Chondrocyte (in vitro differentiated cells): ENCODE measurements around the gene DNTTIP2. TPM values are rescaled to one million over a fixed set of nuclear protein-coding genes. Genes with fewer than 3 reads are reported as not detected.
A peak's percentile ranks its signal among the peaks of the same experiment; 100 is the strongest.

Experiments
- DNase-seq: peaks from one replicate; pipeline ENCODE4 v3.0.0; 2021; ENCODE audit warnings: mixed read lengths, low spot score
- H3K27ac Mint-ChIP-seq: one replicate; pipeline ENCODE4 v1.8.0; 2021; ENCODE audit warnings: mild to moderate bottlenecking, moderate library complexity, mixed read lengths; ENCODE audit not compliant: unreplicated experiment
- H3K27me3 Mint-ChIP-seq: 2 replicates; pipeline ENCODE4 v1.8.0; 2021; ENCODE audit warnings: low read depth, mixed read lengths
- H3K36me3 Mint-ChIP-seq: 2 replicates; pipeline ENCODE4 v1.8.0; 2021; ENCODE audit warnings: low read depth, mixed read lengths
- H3K4me1 Mint-ChIP-seq: 2 replicates; pipeline ENCODE4 v1.8.0; 2021; ENCODE audit warnings: low read depth, mild to moderate bottlenecking, mixed read lengths
- H3K4me3 Mint-ChIP-seq: one replicate; pipeline ENCODE4 v1.8.0; 2021; ENCODE audit warnings: mild to moderate bottlenecking, moderate library complexity, mixed read lengths; ENCODE audit not compliant: unreplicated experiment
- H3K9me3 Mint-ChIP-seq: 2 replicates; pipeline ENCODE4 v1.8.0; 2021; ENCODE audit warnings: low read depth, mixed read lengths
- CTCF ChIP-seq: fragments of 200-600 bp; sonication (generic); IDR thresholded peaks from 2 replicates; pipeline ENCODE4 v1.5.0; 2021; ENCODE audit warnings: antibody characterized with exemption, mild to moderate bottlenecking, moderate library complexity
- total RNA-seq: library from RNA; stranded (reverse); gene quantifications from 3 replicates; pipeline ENCODE4 v1.2.1, GENCODE V29; 2021

Gene DNTTIP2
- total RNA-seq, 1 donor from 2014 or later, result 39.1 TPM

- Mint-ChIP-seq H3K9me3 (peaks cover 2% of the 10 kb centered on the region), H3K4me1 (peaks cover 45% of the 10 kb centered on the region), H3K27me3 (no peaks in the 10 kb centered on the region), H3K4me3 (no peak overlapping the region), H3K27ac (no peak overlapping the region), H3K36me3 (peaks cover 6% of the 10 kb centered on the region)
- no peak for DNase-seq
- no peak for TF ChIP-seq CTCF
Measured at GRCh38 chr1:93905734-93906133, 26.7 kb upstream of the DNTTIP2 start.

GRCh38 chr1:93905051-93905450 is 26.0 kb upstream of the DNTTIP2 start:
- Mint-ChIP-seq H3K27me3 (no peaks in the 10 kb centered on the region), H3K9me3 (peaks cover under 1% of the 10 kb centered on the region), H3K36me3 (peaks cover 6% of the 10 kb centered on the region), H3K27ac (no peak overlapping the region), H3K4me1 (peaks cover 44% of the 10 kb centered on the region), H3K4me3 (no peak overlapping the region)
- no peak for TF ChIP-seq CTCF
- no peak for DNase-seq

DNA sequence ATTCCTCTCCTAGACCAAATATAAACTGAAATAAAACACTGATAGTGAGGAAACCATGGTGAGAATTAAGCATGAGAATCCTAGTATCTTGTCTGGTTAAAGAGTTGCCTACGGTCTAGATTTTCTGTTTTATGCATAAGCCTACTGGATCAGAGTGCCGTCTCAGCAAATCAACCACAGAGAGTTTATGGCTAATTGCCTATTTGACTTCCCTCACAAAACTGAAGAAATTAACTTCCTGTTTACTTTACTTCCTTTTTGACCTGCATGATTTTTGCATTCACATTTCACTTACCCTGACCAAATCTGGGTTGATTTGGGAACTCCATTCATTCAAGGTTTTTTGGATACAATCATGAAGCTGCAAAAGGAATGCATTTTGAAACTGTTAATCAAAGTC is 25.2 kb upstream of the DNTTIP2 start:
- Mint-ChIP-seq H3K4me1 (peaks cover 39% of the 10 kb centered on the region), H3K9me3 (no peaks in the 10 kb centered on the region), H3K4me3 (no peak overlapping the region), H3K36me3 (peaks cover 8% of the 10 kb centered on the region), H3K27ac (no peak overlapping the region), H3K27me3 (no peaks in the 10 kb centered on the region)
- no peak for DNase-seq
- no peak for TF ChIP-seq CTCF

GRCh38 chr1:93900723-93901504 is 21.9 kb upstream of the DNTTIP2 start:
- Mint-ChIP-seq H3K27me3 (no peaks in the 10 kb centered on the region), H3K4me1 (peaks cover 15% of the 10 kb centered on the region), H3K9me3 (no peaks in the 10 kb centered on the region), H3K36me3 (peaks cover 13% of the 10 kb centered on the region), H3K4me3 (no peak overlapping the region), H3K27ac (no peak overlapping the region)
- no peak for DNase-seq
- no peak for TF ChIP-seq CTCF

GRCh38 chr1:93899543-93900207 is 20.7 kb upstream of the DNTTIP2 start:
- no peaks in the 10 kb centered on the region for H3K27me3 Mint-ChIP-seq
- peaks cover 10% of the 10 kb centered on the region for H3K4me1 Mint-ChIP-seq
- H3K36me3 Mint-ChIP-seq, result peaks cover 15% of the 10 kb centered on the region
- H3K4me3 Mint-ChIP-seq, result no peak overlapping the region
- TF ChIP-seq CTCF, result no peak
- DNase-seq, result no peak
- H3K27ac Mint-ChIP-seq, result peak overlapping the region; percentile 32
- H3K9me3 Mint-ChIP-seq, result no peaks in the 10 kb centered on the region
